Activated B cell treated with CpG ODN at 0.5 μM for 24 hours (primary cell): Measurements from ENCODE around the gene AUTS2. TPM values are rescaled to one million over a fixed set of nuclear protein-coding genes. Genes with fewer than 3 reads are reported as not detected.

Experiments
- ATAC-seq: fragments of 200-7000 bp; cut with Tn5 transposase; one replicate; pipeline ENCODE4 v1.10.0; 2021; ENCODE audit warnings: low read depth, mild to moderate bottlenecking, moderate library complexity
- CTCF ChIA-PET: fragments of 350-600 bp; sonication (Branson Sonifier 250); formaldehyde crosslinking; loops from one replicate; lab custom pipeline; 2021; ENCODE audit warnings: antibody characterized with exemption; lab: Charles Lee
- POLR2A ChIA-PET: fragments of 350-600 bp; sonication (Branson Sonifier 250); formaldehyde crosslinking; loops from one replicate; lab custom pipeline; 2021; ENCODE audit warnings: antibody characterized with exemption; lab: Charles Lee
- DNase-seq: peaks from one replicate; pipeline ENCODE4 v3.0.0; 2022
- H3K27ac Mint-ChIP-seq: one replicate; pipeline ENCODE4 v1.8.0; 2020; ENCODE audit warnings: mixed read lengths
- H3K27me3 Mint-ChIP-seq: one replicate; pipeline ENCODE4 v1.8.0; 2021; ENCODE audit warnings: mixed read lengths
- H3K36me3 Mint-ChIP-seq: one replicate; pipeline ENCODE4 v1.8.0; 2021; ENCODE audit warnings: low read depth, mixed read lengths
- H3K4me1 Mint-ChIP-seq: one replicate; pipeline ENCODE4 v1.8.0; 2021; ENCODE audit warnings: mixed read lengths
- H3K4me3 Mint-ChIP-seq: one replicate; pipeline ENCODE4 v1.8.0; 2020; ENCODE audit warnings: mild to moderate bottlenecking, mixed read lengths
- H3K9me3 Mint-ChIP-seq: one replicate; pipeline ENCODE4 v1.8.0; 2020; ENCODE audit warnings: mixed read lengths
- CTCF ChIP-seq: fragments of 200-600 bp; IDR thresholded peaks from one replicate; pipeline ENCODE4 v1.8.0; 2022; ENCODE audit warnings: antibody characterized with exemption, mild to moderate bottlenecking
- intact Hi-C: fragments of 100-400 bp; cut with micrococcal nuclease; formaldehyde crosslinking; loops from one replicate; pipeline ENCODE4 v1.15.1; 2024
- total RNA-seq: library from RNA; stranded (reverse); gene quantifications from 2 replicates; pipeline ENCODE4 v1.2.3, GENCODE V29; 2022

The AUTS2 gene
- total RNA-seq, 1 donor from 2014 or later: 15.9 TPM

DNA sequence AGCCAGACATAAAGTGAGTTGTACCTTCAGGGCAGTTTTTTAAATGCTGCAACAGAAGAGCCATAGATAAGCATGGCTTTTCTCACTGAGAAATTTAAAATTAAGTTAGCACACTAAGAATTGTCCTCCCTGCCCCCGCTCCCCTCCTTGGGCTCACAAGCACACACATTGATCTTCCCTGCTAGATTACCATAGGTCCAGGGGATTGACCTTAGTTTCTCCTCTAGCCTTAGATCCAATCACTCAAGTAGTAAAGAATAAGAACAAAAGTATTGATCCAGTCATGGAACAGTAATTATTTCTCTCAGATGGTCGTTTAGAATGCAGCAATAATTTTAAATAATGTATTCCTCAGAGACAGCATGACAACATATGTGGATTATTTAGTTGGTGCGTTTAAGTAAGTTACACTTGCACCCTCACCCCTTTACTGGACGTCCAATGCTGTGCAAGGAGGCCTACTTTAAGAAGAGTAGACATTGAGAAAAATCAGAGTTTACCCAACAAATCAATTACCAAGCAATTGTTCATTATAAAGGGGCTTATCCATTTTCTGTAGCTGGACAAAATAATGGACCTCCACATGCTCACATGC is 850.1 kb downstream of the AUTS2 start:
- ATAC-seq (no peak), DNase-seq (no peak)
- Mint-ChIP-seq H3K4me3 (no peak overlapping the region), H3K27me3 (no peaks in the 10 kb centered on the region), H3K36me3 (no peaks in the 10 kb centered on the region), H3K27ac (no peak overlapping the region), H3K9me3 (no peaks in the 10 kb centered on the region), H3K4me1 (peaks cover 2% of the 10 kb centered on the region)
- CTCF ChIA-PET: no interaction called here
- intact Hi-C loops: no loop called here
- no peak for TF ChIP-seq CTCF
- POLR2A ChIA-PET: no interaction called here

GRCh38 chr7:70450731-70451130 is 852.5 kb downstream of the AUTS2 start:
- no peaks in the 10 kb centered on the region for H3K9me3 Mint-ChIP-seq
- H3K36me3 Mint-ChIP-seq: no peaks in the 10 kb centered on the region
- H3K4me1 Mint-ChIP-seq: peaks cover 18% of the 10 kb centered on the region
- intact Hi-C loops: no loop called here
- no peaks in the 10 kb centered on the region for H3K27me3 Mint-ChIP-seq
- DNase-seq (no peak), ATAC-seq (no peak)
- no peak for TF ChIP-seq CTCF
- ChIA-PET CTCF (no interaction called here), POLR2A (no interaction called here)
- no peak overlapping the region for H3K4me3 Mint-ChIP-seq
- no peak overlapping the region for H3K27ac Mint-ChIP-seq

DNA sequence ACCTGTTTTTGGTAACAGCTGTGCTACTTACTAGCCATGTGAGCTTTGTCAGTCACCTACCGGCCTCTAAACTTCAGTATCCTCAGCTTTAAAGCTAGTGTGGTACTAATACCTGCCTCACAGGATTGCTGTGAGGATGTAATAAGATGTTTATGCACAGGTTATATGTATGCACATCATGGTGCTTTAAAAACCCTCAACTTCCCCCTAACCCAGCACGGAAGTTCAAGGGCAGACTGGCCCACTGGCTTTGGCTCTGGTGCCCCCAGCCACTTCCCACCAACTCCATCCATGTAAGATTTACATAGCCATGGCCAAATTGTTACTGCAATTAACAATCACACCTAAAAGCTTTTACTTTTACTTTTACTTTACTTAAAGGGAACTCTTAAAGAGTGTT is 857.6 kb downstream of the AUTS2 start:
- TF ChIP-seq CTCF: no peak
- no peaks in the 10 kb centered on the region for H3K9me3 Mint-ChIP-seq
- no peaks in the 10 kb centered on the region for H3K36me3 Mint-ChIP-seq
- H3K4me3 Mint-ChIP-seq: peak overlapping the region; percentile 44
- POLR2A ChIA-PET: no interaction called here
- intact Hi-C loops: loop anchor here (5.0 kb wide), 1 partner anchor 49 kb away; no protein-coding TSS in a partner anchor
- H3K4me1 Mint-ChIP-seq: peaks cover 53% of the 10 kb centered on the region
- H3K27me3 Mint-ChIP-seq: no peaks in the 10 kb centered on the region
- CTCF ChIA-PET: no interaction called here
- ATAC-seq: peak; percentile 37
- no peak for DNase-seq
- peak overlapping the region; percentile 80 for H3K27ac Mint-ChIP-seq

DNA sequence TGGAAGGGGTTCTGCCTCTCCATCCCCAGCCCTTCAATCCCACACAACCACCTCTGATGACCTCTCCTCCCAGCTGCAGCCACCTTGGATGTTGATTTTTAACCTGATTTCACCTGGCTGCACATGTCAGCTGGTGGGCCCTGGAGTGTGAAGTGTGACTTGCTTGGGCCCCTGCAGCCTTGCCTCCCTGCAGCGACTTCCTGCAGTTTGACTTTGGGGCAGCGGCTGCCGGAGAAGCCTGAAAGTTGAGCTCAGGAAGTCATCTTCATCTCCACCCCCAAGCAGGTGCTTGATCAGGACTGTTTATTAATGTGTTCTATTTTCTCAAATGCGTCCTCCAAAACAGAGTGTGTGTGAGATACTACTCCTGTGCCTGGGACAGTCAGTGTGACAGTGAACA is 858.4 kb downstream of the AUTS2 start:
- ChIA-PET POLR2A (no interaction called here), CTCF (no interaction called here)
- Mint-ChIP-seq H3K27ac (peak overlapping the region; percentile 80), H3K4me3 (peak overlapping the region; percentile 52), H3K4me1 (peaks cover 51% of the 10 kb centered on the region), H3K9me3 (no peaks in the 10 kb centered on the region), H3K36me3 (no peaks in the 10 kb centered on the region), H3K27me3 (no peaks in the 10 kb centered on the region)
- DNase-seq (no peak), ATAC-seq (peak; percentile 34)
- intact Hi-C loops: loop anchor here (5.0 kb wide), 1 partner anchor 49 kb away; no protein-coding TSS in a partner anchor
- no peak for TF ChIP-seq CTCF

DNA sequence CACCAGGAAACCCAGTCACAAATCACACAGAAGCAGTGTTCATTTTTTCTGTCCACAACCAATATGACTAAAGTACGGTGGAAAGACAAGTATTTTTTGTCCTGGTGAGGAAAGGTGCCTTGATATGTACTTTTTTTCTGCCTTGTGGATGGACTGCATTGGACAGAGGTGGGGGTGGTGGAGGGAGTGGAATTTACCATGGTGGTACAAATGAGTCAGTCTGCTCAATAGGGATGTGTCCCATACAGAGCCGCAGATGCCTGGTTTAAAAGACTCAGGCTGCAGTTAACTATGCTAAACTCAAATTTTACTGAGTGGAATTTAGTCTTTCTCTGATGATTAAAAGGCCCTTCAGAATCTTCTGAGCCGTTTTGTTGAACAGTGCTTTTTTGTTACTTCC is 859.2 kb downstream of the AUTS2 start:
- no peaks in the 10 kb centered on the region for H3K9me3 Mint-ChIP-seq
- H3K27me3 Mint-ChIP-seq: no peaks in the 10 kb centered on the region
- peak overlapping the region; percentile 80 for H3K27ac Mint-ChIP-seq
- ATAC-seq (no peak), DNase-seq (no peak)
- H3K4me1 Mint-ChIP-seq: peaks cover 51% of the 10 kb centered on the region
- TF ChIP-seq CTCF: no peak
- intact Hi-C loops: loop anchor here (5.0 kb wide), 1 partner anchor 50 kb away; no protein-coding TSS in a partner anchor
- H3K36me3 Mint-ChIP-seq: no peaks in the 10 kb centered on the region
- ChIA-PET POLR2A (no interaction called here), CTCF (no interaction called here)
- H3K4me3 Mint-ChIP-seq: peak overlapping the region; percentile 11
